ENCODE results near the gene HEXD. TPM values are rescaled to one million over a fixed set of nuclear protein-coding genes. Genes with fewer than 3 reads are reported as not detected.

The HEXD gene
- total RNA-seq, 2 experiments from 2014 or later, result 47.6 to 53.6 TPM

GRCh38 chr17:82461827-82462524 is 43.8 kb downstream of the HEXD start:
- Mint-ChIP-seq H3K27me3 (ENCODE audit: low read depth) (no peaks in the 10 kb centered on the region), H3K9me3 (ENCODE audit: insufficient read depth) (no peaks in the 10 kb centered on the region), H3K4me1 (ENCODE audit: low read depth) (peaks cover 34% of the 10 kb centered on the region), H3K4me3 (no peak overlapping the region), H3K27ac (peak overlapping the region; percentile 56), H3K36me3 (ENCODE audit: low read depth) (peaks cover 70% of the 10 kb centered on the region)
- POLR2A ChIA-PET, result no interaction called here
- DNase-seq (no peak), ATAC-seq (no peak)
- CTCF ChIA-PET, result no interaction called here

DNA sequence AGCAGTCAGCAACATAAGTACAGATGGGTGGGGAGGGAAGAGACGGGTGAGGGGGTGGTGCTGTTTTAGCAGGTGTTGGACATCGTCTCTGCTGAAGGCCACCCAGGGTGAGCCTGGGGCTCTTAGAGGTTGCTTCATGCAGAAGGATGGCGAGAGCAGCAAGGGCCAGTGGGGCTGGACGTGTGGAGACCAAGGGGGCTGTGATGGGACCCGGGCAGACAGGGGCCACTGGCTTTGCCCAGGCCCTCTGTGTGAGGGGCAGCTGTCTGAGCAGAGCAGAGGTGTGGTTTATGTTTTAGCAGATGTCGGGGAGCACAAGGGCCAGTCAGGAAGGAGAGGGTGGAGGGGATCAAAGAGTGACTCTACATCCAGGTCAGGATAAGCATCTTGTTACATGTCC is 45.2 kb downstream of the HEXD start:
- Mint-ChIP-seq H3K27ac (peak overlapping the region; percentile 53), H3K4me1 (ENCODE audit: low read depth) (peaks cover 23% of the 10 kb centered on the region), H3K27me3 (ENCODE audit: low read depth) (no peaks in the 10 kb centered on the region), H3K36me3 (ENCODE audit: low read depth) (peaks cover 68% of the 10 kb centered on the region), H3K9me3 (ENCODE audit: insufficient read depth) (no peaks in the 10 kb centered on the region), H3K4me3 (no peak overlapping the region)
- POLR2A ChIA-PET, result interaction anchor here (1.1 to 2.1 kb wide), 2 partner anchors 12 to 14 kb away, joined by 3 to 8 read pairs; no protein-coding TSS in a partner anchor
- ATAC-seq (no peak), DNase-seq (no peak)
- CTCF ChIA-PET, result no interaction called here

GRCh38 chr17:82463925-82464566 is 45.9 kb downstream of the HEXD start:
- Mint-ChIP-seq H3K9me3 (ENCODE audit: insufficient read depth) (no peaks in the 10 kb centered on the region), H3K27ac (peak overlapping the region; percentile 46), H3K4me3 (no peak overlapping the region), H3K27me3 (ENCODE audit: low read depth) (no peaks in the 10 kb centered on the region), H3K4me1 (ENCODE audit: low read depth) (peaks cover 23% of the 10 kb centered on the region), H3K36me3 (ENCODE audit: low read depth) (peaks cover 73% of the 10 kb centered on the region)
- DNase-seq, result no peak
- POLR2A ChIA-PET, result interaction anchor here (2.1 kb wide), 1 partner anchor 14 kb away, joined by 8 read pairs; no protein-coding TSS in a partner anchor
- CTCF ChIA-PET, result no interaction called here
- no peak for ATAC-seq

DNA sequence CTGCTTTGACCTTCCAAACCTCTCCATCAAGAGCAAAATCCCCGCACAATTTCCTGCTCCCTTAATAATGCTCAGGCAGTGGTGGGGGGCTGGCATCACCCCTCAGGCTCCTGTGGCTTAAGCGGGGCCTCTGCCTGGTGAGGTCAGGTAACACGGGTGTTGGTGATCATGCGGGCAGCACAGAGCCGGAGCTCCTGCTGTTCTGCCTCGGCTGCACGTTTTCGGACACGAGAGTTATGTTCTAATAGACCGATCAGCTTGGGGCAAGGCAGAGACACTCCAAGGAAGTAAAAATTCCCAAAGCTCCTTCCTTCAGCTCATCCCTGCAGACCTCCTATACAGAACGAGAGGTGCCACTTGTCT is 46.4 kb downstream of the HEXD start:
- no peak overlapping the region for H3K4me3 Mint-ChIP-seq
- H3K4me1 Mint-ChIP-seq (ENCODE audit: low read depth), result peaks cover 20% of the 10 kb centered on the region
- ChIA-PET POLR2A (interaction anchor here (2.1 kb wide), 1 partner anchor 15 kb away, joined by 8 read pairs; no protein-coding TSS in a partner anchor), CTCF (no interaction called here)
- no peak overlapping the region for H3K27ac Mint-ChIP-seq
- peaks cover 73% of the 10 kb centered on the region for H3K36me3 Mint-ChIP-seq (ENCODE audit: low read depth)
- no peaks in the 10 kb centered on the region for H3K27me3 Mint-ChIP-seq (ENCODE audit: low read depth)
- H3K9me3 Mint-ChIP-seq (ENCODE audit: insufficient read depth), result no peaks in the 10 kb centered on the region
- no peak for ATAC-seq
- DNase-seq, result no peak

DNA sequence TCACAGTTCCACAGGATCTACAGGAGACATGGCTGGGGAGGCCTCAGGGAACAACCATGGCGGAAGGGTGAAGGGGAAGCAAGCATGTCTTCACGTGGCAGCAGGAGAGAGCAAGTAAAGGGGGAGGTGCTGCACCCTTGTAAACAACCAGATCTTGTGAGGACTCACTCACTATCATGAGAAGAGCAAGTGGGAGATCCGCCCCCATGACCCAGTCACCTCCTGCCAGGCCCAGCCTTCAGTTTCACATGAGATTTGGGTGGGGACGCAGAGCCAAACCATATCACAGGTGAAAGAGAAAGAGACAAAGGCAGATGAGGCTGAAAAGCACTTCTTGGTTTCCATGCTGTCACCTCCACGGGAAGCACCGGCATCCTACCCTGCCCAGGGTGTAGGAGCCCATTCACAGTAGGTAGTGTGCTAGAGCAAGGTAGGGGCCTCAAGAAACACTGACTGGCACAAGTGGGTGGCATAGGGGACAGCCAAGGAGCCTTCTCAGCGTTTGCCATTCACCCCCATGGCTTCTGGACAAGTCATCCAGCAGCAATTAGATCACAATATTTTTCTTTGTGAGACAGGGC is 47.0 kb downstream of the HEXD start:
- no peak for DNase-seq
- Mint-ChIP-seq H3K27ac (no peak overlapping the region), H3K27me3 (ENCODE audit: low read depth) (no peaks in the 10 kb centered on the region), H3K4me3 (no peak overlapping the region), H3K4me1 (ENCODE audit: low read depth) (peaks cover 20% of the 10 kb centered on the region), H3K36me3 (ENCODE audit: low read depth) (peaks cover 73% of the 10 kb centered on the region), H3K9me3 (ENCODE audit: insufficient read depth) (no peaks in the 10 kb centered on the region)
- ChIA-PET POLR2A (no interaction called here), CTCF (no interaction called here)
- ATAC-seq, result no peak

- CTCF ChIA-PET, result no interaction called here
- no peaks in the 10 kb centered on the region for H3K9me3 Mint-ChIP-seq (ENCODE audit: insufficient read depth)
- H3K36me3 Mint-ChIP-seq (ENCODE audit: low read depth), result peaks cover 60% of the 10 kb centered on the region
- peaks cover 11% of the 10 kb centered on the region for H3K4me1 Mint-ChIP-seq (ENCODE audit: low read depth)
- no peak overlapping the region for H3K27ac Mint-ChIP-seq
- H3K4me3 Mint-ChIP-seq, result no peak overlapping the region
- H3K27me3 Mint-ChIP-seq (ENCODE audit: low read depth), result no peaks in the 10 kb centered on the region
- DNase-seq, result no peak
- POLR2A ChIA-PET, result no interaction called here
- ATAC-seq, result no peak
Measured at GRCh38 chr17:82468692-82469091, 50.5 kb downstream of the HEXD start.

- Mint-ChIP-seq H3K27me3 (ENCODE audit: low read depth) (no peaks in the 10 kb centered on the region), H3K36me3 (ENCODE audit: low read depth) (peaks cover 57% of the 10 kb centered on the region), H3K4me1 (ENCODE audit: low read depth) (peaks cover 4% of the 10 kb centered on the region), H3K27ac (no peak overlapping the region), H3K4me3 (no peak overlapping the region), H3K9me3 (ENCODE audit: insufficient read depth) (no peaks in the 10 kb centered on the region)
- ATAC-seq (no peak), DNase-seq (no peak)
- ChIA-PET POLR2A (no interaction called here), CTCF (no interaction called here)
Measured at GRCh38 chr17:82470065-82470464, 51.9 kb downstream of the HEXD start.

DNA sequence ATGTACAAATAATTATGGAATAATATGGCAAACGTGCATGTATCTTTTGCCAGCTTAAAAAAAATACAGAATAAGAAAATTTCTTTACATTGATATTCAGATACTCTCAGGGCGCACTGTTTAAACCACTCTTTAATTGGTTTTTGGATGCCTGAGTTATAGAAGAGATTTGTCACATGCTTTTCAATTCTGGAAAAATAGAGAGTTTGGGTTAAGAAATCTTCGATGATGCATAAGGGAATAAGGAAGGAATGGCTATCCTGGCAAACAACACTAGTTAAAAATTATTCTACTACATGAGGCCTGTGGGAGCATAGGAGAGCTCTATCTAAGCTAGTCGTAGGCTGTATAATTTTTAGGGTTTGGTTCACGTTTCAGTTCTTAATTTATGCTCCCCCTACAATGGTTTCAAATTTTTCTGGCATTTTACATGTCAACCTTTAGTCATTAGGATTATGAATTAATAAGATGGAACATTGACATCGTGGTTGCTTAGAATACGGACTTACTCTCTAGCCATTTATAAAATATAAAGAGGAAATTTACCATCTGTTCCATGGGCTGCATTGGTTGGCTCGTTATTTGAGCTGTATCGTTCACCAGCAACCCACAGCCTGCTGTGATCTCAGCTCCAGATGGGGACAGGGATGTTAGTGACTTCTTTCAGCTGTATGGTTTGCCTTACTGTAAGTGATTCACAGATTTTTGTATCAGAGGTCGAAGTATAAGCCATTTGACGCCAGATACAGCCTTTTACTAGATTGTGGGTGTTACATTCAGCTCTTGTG is 56.3 kb downstream of the HEXD start:
- ChIA-PET CTCF (interaction anchor here (1.1 kb wide), 1 partner anchor 14 kb away, joined by 3 read pairs; no protein-coding TSS in a partner anchor), POLR2A (interaction anchor here (0.6 to 1.2 kb wide), 3 partner anchors 23 to 98 kb away, joined by 3 to 4 read pairs (median 3); no protein-coding TSS in a partner anchor)
- peaks cover 24% of the 10 kb centered on the region for H3K4me1 Mint-ChIP-seq (ENCODE audit: low read depth)

DNA sequence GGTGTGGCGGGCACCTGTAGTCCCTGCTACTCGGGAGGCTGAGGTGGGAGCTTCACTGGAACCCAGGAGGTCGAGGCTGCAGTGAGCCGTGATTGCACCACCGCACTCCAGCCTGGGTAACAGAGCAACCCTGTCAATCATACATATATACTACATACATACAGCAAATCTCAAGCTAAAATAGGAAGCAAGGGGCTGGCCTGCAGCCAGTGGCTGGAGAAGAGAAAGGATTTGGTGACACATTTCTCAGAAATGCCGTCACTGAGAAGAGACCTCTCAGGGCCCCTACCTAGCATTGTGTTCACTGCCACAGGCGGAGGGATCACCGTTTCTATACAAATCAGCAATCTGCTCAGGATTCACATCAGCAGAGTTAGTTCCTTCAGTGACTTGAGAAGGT is 57.3 kb downstream of the HEXD start:
- peaks cover 48% of the 10 kb centered on the region for H3K36me3 Mint-ChIP-seq (ENCODE audit: low read depth)
- POLR2A ChIA-PET, result interaction anchor here (1.2 kb wide), 1 partner anchor 26 kb away, joined by 3 read pairs; no protein-coding TSS in a partner anchor
- ATAC-seq, result no peak
- H3K27me3 Mint-ChIP-seq (ENCODE audit: low read depth), result no peaks in the 10 kb centered on the region
- H3K4me3 Mint-ChIP-seq, result no peak overlapping the region
- H3K27ac Mint-ChIP-seq, result no peak overlapping the region
- no peaks in the 10 kb centered on the region for H3K9me3 Mint-ChIP-seq (ENCODE audit: insufficient read depth)
- no peak for DNase-seq
- CTCF ChIA-PET, result no interaction called here
- H3K4me1 Mint-ChIP-seq (ENCODE audit: low read depth), result peaks cover 25% of the 10 kb centered on the region

More for the DNA sequence above, 56.3 kb downstream of the HEXD start:
- ATAC-seq (no peak), DNase-seq (no peak)
- H3K27ac Mint-ChIP-seq, result no peak overlapping the region
- H3K9me3 Mint-ChIP-seq (ENCODE audit: insufficient read depth), result no peaks in the 10 kb centered on the region
- no peak overlapping the region for H3K4me3 Mint-ChIP-seq
- H3K36me3 Mint-ChIP-seq (ENCODE audit: low read depth), result peaks cover 47% of the 10 kb centered on the region
- no peaks in the 10 kb centered on the region for H3K27me3 Mint-ChIP-seq (ENCODE audit: low read depth)

- no peaks in the 10 kb centered on the region for H3K27me3 Mint-ChIP-seq (ENCODE audit: low read depth)
- peak overlapping the region; percentile 59 for H3K27ac Mint-ChIP-seq
- ChIA-PET CTCF (no interaction called here), POLR2A (interaction anchor here (1.1 kb wide), 1 partner anchor 20 kb away, joined by 3 read pairs; the partner anchor contains the start of gene NARF)
- ATAC-seq (peak; percentile 38), DNase-seq (no peak)
- peaks cover 25% of the 10 kb centered on the region for H3K4me1 Mint-ChIP-seq (ENCODE audit: low read depth)
- H3K9me3 Mint-ChIP-seq (ENCODE audit: insufficient read depth), result no peaks in the 10 kb centered on the region
- H3K36me3 Mint-ChIP-seq (ENCODE audit: low read depth), result peaks cover 51% of the 10 kb centered on the region
- no peak overlapping the region for H3K4me3 Mint-ChIP-seq
Measured at GRCh38 chr17:82477934-82478333, 59.8 kb downstream of the HEXD start.

DNA sequence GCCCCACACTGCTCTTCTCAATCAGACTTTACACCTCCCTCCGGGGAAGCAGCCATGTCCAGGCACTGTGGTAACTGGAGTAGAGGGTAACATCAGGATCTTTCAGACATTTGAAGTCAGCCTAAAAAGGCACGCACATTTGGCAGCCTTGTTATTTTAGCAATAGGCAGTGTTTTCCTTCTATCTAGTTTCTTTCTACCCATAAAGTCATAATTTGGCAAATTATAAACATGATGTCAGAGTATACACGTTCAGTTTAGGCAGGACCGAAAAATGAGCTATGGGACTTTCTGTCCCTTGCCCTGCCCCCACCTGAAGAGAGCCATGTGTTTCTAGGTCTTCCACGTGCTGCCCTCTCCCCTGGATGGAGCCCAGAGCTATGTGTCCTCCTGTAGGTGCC is 61.5 kb downstream of the HEXD start:
- CTCF ChIA-PET, result interaction anchor here (0.8 to 1.2 kb wide), 2 partner anchors 72 to 74 kb away, joined by 3 to 5 read pairs; no protein-coding TSS in a partner anchor
- ATAC-seq (no peak), DNase-seq (no peak)
- H3K27me3 Mint-ChIP-seq (ENCODE audit: low read depth), result no peaks in the 10 kb centered on the region
- H3K9me3 Mint-ChIP-seq (ENCODE audit: insufficient read depth), result no peaks in the 10 kb centered on the region
- no peak overlapping the region for H3K4me3 Mint-ChIP-seq
- H3K4me1 Mint-ChIP-seq (ENCODE audit: low read depth), result peaks cover 25% of the 10 kb centered on the region
- peak overlapping the region; percentile 87 for H3K27ac Mint-ChIP-seq
- POLR2A ChIA-PET, result interaction anchor here (1.2 kb wide), 1 partner anchor 31 kb away, joined by 3 read pairs; no protein-coding TSS in a partner anchor
- H3K36me3 Mint-ChIP-seq (ENCODE audit: low read depth), result peaks cover 53% of the 10 kb centered on the region

All from activated CD8-positive, alpha-beta T cell treated with anti-CD3 and anti-CD28 coated beads, Interleukin-2, amount 10 ng/mL, durations not matched to agents 7 days and 5 days (primary cell).